Heart left ventricle (tissue), 16 donors: ENCODE results near the gene ANXA3. TPM values are rescaled to one million over a fixed set of nuclear protein-coding genes. Genes with fewer than 3 reads are reported as not detected.

Source experiments
- ATAC-seq, 4 donors: fragments of 200-7000 bp; cut with Tn5 transposase; one replicate each; pipeline ENCODE4 v1.9.1; 2020 to 2022; ENCODE audit warnings: moderate library complexity in 4 of 4, mild to moderate bottlenecking in 3 of 4, moderate number of reproducible peaks in 1 of 4
- DNase-seq, 5 donors: peaks; one replicate each; pipeline ENCODE4 v3.0.0-alpha.2; 2020
- H3K27ac ChIP-seq, 12 donors: fragments of 200-600 bp; sonication (generic) in 4 of 12; one replicate each; pipeline versions ENCODE4 v1.5.0 to v1.8.0; 2016 to 2022; ENCODE audit warnings: mild to moderate bottlenecking in 2 of 12
- H3K27me3 ChIP-seq, 9 donors: fragments of 200-600 bp; sonication (generic) in 2 of 9; one replicate each; pipeline versions ENCODE4 v1.5.1 to v1.8.0; 2016 to 2022; ENCODE audit warnings: mild to moderate bottlenecking in 3 of 9
- H3K36me3 ChIP-seq, 9 donors: fragments of 200-600 bp; sonication (generic) in 2 of 9; one replicate each; pipeline versions ENCODE4 v1.5.0 to v1.8.0; 2018 to 2022; ENCODE audit warnings: mild to moderate bottlenecking in 2 of 9
- H3K4me1 ChIP-seq, 12 donors: fragments of 200-600 bp; sonication (generic) in 4 of 12; one replicate each; pipeline versions ENCODE4 v1.5.0 to v1.8.0; 2016 to 2022; ENCODE audit warnings: mild to moderate bottlenecking in 3 of 12
- H3K4me3 ChIP-seq, 12 donors: fragments of 200-600 bp; sonication (generic) in 4 of 12; one replicate each; pipeline versions ENCODE4 v1.5.0 to v1.8.0; 2017 to 2022; ENCODE audit warnings: mild to moderate bottlenecking in 9 of 12, moderate library complexity in 4 of 12
- H3K9me3 ChIP-seq, 12 donors: fragments of 200-600 bp; sonication (generic) in 4 of 12; one replicate each; pipeline versions ENCODE4 v1.5.0 to v1.8.0; 2016 to 2022; ENCODE audit warnings: mild to moderate bottlenecking in 1 of 12
- POLR2A ChIP-seq, 2 donors: fragments of 450-650 bp; IDR thresholded peaks; one replicate each; pipeline ENCODE4 v1.6.1; 2017; ENCODE audit warnings: antibody characterized with exemption in 2 of 2, mild to moderate bottlenecking in 2 of 2, moderate library complexity in 2 of 2
- WGBS, 4 donors: extraction: QIAGEN DNeasy Blood & Tissue Kit in 2 of 4; methylation state at CpG; one replicate each; pipeline versions ENCODE4 v1.1.5 to v1.1.7; 2013 to 2018; 5-methylcytosine and 5-hydroxymethylcytosine counted together
- intact Hi-C, 10 donors: fragments of 100-400 bp; cut with DNase I; formaldehyde crosslinking; loops; one replicate each; pipeline versions ENCODE4 v1.11.1 to v1.14.2; 2022
- polyA plus RNA-seq, 2 donors: library from polyadenylated mRNA; stranded (reverse); fragments of 200-250 nt; gene quantifications; one replicate each; pipeline ENCODE4 v1.2.3, GENCODE V29; 2013
- total RNA-seq, 9 donors: library from RNA; depleted of rRNA in 2 of 9; stranded (reverse); fragments of >200 nt in 2 of 9; fragmentation: NEBNext Ultra II Directional in 3 of 9; extraction: Animal tissue kit (Norgen Biotek cat#: 25700) in 3 of 9; gene quantifications; one replicate each; pipeline versions ENCODE4 v1.1.0 to v1.2.4, GENCODE V29; 2016 to 2023
- TF ChIP-seq, protein P1 (sequence below), 12 donors: fragments of 200-600 bp; sonication (generic) in 4 of 12; IDR thresholded peaks; one replicate each; pipeline versions ENCODE4 v1.5.0 to v1.8.0; 2018 to 2022; ENCODE audit warnings: antibody characterized with exemption in 12 of 12, mild to moderate bottlenecking in 5 of 12
- donor health status: ischemic (EF 13 %, LVEDD 7.1; RV severe dilation, severe dysfunction).
- donor health status: healthy with polysubstance abuse.
- donor health status: DM: no; HTN: yes; CAD: no.
- donor health status: DM: no; HTN: no; CAD: no.
- donor health status: ischemic (EF 25% LVEDD 6.9; RV normal size, moderate dysfunction).
- donor health status: ischemic (EF 25% LVEDD 5.7; RV mildly dilated, moderate dysfunction).
- donor health status: healthy.
- donor health status: DM: yes; HTN: yes; CAD: no.
- donor health status: ischemic (EF 35%, LVEDD 5.7; RV mildly dilated, moderate dysfunction).
- donor health status: nonischemic (EF 11% LVEDD 7.7; RV severe dilation, severe dysfunction).
- donor health status: DM: yes; HTN: yes; CAD: no.
- donor health status: PGD.
- donor health status: ischemic (EF 29% LVEDD 5.4; RV normal size, mild dysfunction).
- donor health status: nonischemic (EF 23%, LVEDD 6.1; RV moderate dilation, normal function).

ANXA3 gene
- total and polyA plus RNA-seq, 11 donors, result 12.9 to 119 (median 28.7) TPM

GRCh38 chr4:78525559-78525958 lies 26.0 kb upstream of the ANXA3 start:
- Histone ChIP-seq H3K36me3 (no peaks in the 10 kb centered on the region), H3K27ac (no peak overlapping the region), H3K4me1 (peaks cover 0 to 8% (median 0%) of the 10 kb centered on the region in 12 donors), H3K9me3 (peaks cover 0 to 5% (median 0%) of the 10 kb centered on the region in 12 donors), H3K27me3 (no peaks in the 10 kb centered on the region), H3K4me3 (no peak overlapping the region)
- no peak for DNase-seq
- 76 to 82% (median 81%) methylated on average over 3 of the region's 3 CpGs for WGBS, 4 donors
- intact Hi-C loops, result loop anchor here in 1 of 10 donors (10.0 kb wide), 1 partner anchor 339 kb away; no protein-coding TSS in a partner anchor
- TF ChIP-seq, protein P1, sequence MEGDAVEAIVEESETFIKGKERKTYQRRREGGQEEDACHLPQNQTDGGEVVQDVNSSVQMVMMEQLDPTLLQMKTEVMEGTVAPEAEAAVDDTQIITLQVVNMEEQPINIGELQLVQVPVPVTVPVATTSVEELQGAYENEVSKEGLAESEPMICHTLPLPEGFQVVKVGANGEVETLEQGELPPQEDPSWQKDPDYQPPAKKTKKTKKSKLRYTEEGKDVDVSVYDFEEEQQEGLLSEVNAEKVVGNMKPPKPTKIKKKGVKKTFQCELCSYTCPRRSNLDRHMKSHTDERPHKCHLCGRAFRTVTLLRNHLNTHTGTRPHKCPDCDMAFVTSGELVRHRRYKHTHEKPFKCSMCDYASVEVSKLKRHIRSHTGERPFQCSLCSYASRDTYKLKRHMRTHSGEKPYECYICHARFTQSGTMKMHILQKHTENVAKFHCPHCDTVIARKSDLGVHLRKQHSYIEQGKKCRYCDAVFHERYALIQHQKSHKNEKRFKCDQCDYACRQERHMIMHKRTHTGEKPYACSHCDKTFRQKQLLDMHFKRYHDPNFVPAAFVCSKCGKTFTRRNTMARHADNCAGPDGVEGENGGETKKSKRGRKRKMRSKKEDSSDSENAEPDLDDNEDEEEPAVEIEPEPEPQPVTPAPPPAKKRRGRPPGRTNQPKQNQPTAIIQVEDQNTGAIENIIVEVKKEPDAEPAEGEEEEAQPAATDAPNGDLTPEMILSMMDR (IDR thresholded peaks at IDR 0.05), result no peak
- no peak for TF ChIP-seq POLR2A (IDR thresholded peaks at IDR 0.05)
- ATAC-seq, result no peak

DNA sequence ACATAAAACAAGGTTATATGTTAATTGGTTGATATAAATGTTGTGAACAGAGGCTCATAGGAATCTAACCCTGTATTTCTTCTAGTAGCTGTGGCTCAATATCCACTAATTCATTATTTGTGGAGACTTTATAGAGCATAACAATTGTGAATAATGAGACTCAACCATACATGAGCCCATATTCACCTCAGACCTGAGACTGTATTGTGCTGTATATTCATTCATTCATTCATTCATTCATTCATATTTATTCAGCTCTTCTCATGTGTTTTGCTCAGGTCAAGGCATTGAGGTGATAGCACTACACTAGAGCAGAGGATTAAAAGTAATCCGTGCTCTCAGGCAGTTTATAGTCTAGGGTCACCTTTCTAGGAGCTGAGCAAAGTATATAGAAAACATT lies 24.5 kb upstream of the ANXA3 start:
- Histone ChIP-seq H3K4me3 (no peak overlapping the region), H3K9me3 (peaks cover 0 to 6% (median 0%) of the 10 kb centered on the region in 12 donors), H3K27me3 (no peaks in the 10 kb centered on the region), H3K4me1 (no peaks in the 10 kb centered on the region), H3K36me3 (no peaks in the 10 kb centered on the region), H3K27ac (no peak overlapping the region)
- TF ChIP-seq, protein P1 (IDR thresholded peaks at IDR 0.05), result no peak
- no peak for TF ChIP-seq POLR2A (IDR thresholded peaks at IDR 0.05)
- DNase-seq (no peak), ATAC-seq (no peak)
- intact Hi-C loops, result loop anchor here in 1 of 10 donors (10.0 kb wide), 1 partner anchor 338 kb away; no protein-coding TSS in a partner anchor
- 92 to 100% (median 95%) methylated on average over 1 of the region's 1 CpG for WGBS, 4 donors

- H3K9me3 ChIP-seq, result peaks cover 0 to 6% (median 0%) of the 10 kb centered on the region in 12 donors
- 91 to 94% (median 92%) methylated on average over 4 of the region's 4 CpGs for WGBS, 4 donors
- H3K36me3 ChIP-seq, result no peaks in the 10 kb centered on the region
- ATAC-seq (no peak), DNase-seq (no peak)
- no peaks in the 10 kb centered on the region for H3K27me3 ChIP-seq
- H3K27ac ChIP-seq, result no peak overlapping the region
- intact Hi-C loops, result loop anchor here in 1 of 10 donors (10.0 kb wide), 1 partner anchor 337 kb away; no protein-coding TSS in a partner anchor
- TF ChIP-seq POLR2A (IDR thresholded peaks at IDR 0.05), result no peak
- H3K4me1 ChIP-seq, result no peaks in the 10 kb centered on the region
- H3K4me3 ChIP-seq, result no peak overlapping the region
These were observed 24.0 kb upstream of the ANXA3 start for GRCh38 chr4:78527555-78527954.

DNA sequence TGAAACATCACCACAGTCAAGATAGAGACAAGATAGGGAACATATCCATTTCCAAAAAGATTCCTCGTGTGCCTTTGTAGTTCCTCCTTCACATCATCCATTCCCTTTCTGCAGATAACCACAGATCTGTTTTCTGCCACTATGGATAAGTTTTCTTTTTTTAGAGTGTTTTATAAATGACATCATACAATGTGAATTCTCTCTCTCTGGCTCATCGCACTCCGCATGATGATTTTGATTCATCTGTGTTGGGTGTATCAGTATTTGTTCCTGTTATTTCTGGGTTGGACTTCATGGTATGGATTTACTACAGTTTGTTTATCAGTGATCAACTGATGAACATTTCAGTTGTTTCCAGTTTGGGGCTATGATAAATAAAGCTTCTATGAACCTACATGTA lies 23.2 kb upstream of the ANXA3 start:
- ATAC-seq (no peak), DNase-seq (no peak)
- TF ChIP-seq, protein P1 (IDR thresholded peaks at IDR 0.05), result no peak
- no peak for TF ChIP-seq POLR2A (IDR thresholded peaks at IDR 0.05)
- intact Hi-C loops, result loop anchor here in 1 of 10 donors (10.0 kb wide), 1 partner anchor 336 kb away; no protein-coding TSS in a partner anchor
- Histone ChIP-seq H3K36me3 (no peaks in the 10 kb centered on the region), H3K27me3 (no peaks in the 10 kb centered on the region), H3K4me3 (no peak overlapping the region), H3K27ac (no peak overlapping the region), H3K9me3 (peaks cover 0 to 6% (median 0%) of the 10 kb centered on the region in 12 donors), H3K4me1 (no peaks in the 10 kb centered on the region)
- 50 to 82% (median 82%) methylated on average over 3 of the region's 3 CpGs for WGBS, 4 donors
